Measurements from ENCODE around the gene RCOR2. TPM values are rescaled to one million over a fixed set of nuclear protein-coding genes. Genes with fewer than 3 reads are reported as not detected.
"Not testable (repeated sequence)": the region's sequence is repeated elsewhere in the genome, so short reads cannot be mapped to it uniquely, and the experiment has no call there.

Gene RCOR2
- under 1 TPM in 1 of 2 donors, not detected in 1; 0.32 TPM for total RNA-seq

- peak; percentile 58 for ATAC-seq (replicated peaks)
- H3K4me3 Mint-ChIP-seq = peak within 1 kb of the TSS; percentile 67
- H3K27me3 Mint-ChIP-seq = no peaks in the 10 kb centered on the region
Observed at GRCh38 chr11:63916837-63917691, at the start of gene RCOR2. TSS of gene RCOR2 (minus strand) at chr11:63917164. CDS start at chr11:63916456, 708 bp downstream.

DNA sequence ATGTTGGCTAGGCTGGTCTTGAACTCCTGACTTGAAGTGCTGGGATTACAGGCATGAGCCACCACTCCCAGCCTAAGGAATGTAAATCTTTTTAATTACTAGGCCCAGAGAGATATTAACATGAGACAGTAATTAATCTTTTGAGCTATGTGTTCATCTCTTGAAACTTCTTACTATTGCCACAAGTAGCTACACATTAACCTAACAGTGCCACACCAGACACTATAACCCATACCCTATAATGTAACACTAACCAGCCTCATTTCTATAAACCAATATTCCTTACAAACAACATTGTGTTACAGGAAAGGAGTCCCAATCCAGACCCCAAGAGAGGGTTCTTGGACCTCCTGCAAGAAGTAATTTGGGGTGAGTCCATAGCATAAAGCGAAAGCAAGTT lies 49.5 kb upstream of the RCOR2 start:
- Mint-ChIP-seq H3K4me3 (no peak overlapping the region), H3K27ac (no peak overlapping the region), H3K27me3 (peaks cover 3% of the 10 kb centered on the region), H3K36me3 (ENCODE audit: low read depth) (no peaks in the 10 kb centered on the region), H3K4me1 (no peaks in the 10 kb centered on the region), H3K9me3 (no peaks in the 10 kb centered on the region)
- ATAC-seq (replicated peaks) = no peak

More at GRCh38 chr11:63916837-63917691, at the start of gene RCOR2:
- H3K27ac Mint-ChIP-seq = no peak within 1 kb of the TSS
- H3K4me1 Mint-ChIP-seq = peaks cover 5% of the 10 kb centered on the region
- H3K36me3 Mint-ChIP-seq (ENCODE audit: low read depth) = no peaks in the 10 kb centered on the region
- no peaks in the 10 kb centered on the region for H3K9me3 Mint-ChIP-seq

DNA sequence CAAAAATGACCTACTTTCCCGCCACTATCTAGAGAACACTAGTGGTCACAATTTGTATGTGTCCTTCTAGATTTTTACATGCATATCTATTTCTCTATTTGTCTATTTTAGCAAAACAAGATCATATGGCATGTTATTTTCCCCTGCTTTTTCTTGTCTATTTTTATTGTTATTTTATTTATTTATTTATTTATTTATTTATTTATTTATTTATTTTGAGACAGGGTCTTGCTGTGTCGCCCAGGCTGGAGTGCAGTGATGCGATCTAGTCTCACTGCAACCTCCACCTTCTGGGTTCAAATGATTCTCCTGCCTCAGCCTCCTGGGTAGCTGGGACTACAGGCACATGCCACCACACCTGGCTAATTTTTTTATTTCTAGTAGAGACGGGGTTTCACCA lies 46.9 kb upstream of the RCOR2 start:
- H3K27me3 Mint-ChIP-seq; H3K27ac Mint-ChIP-seq; H3K9me3 Mint-ChIP-seq; H3K4me3 Mint-ChIP-seq; H3K36me3 Mint-ChIP-seq (ENCODE audit: low read depth); ATAC-seq (replicated peaks); H3K4me1 Mint-ChIP-seq: not testable (repeated sequence)

GRCh38 chr11:63961608-63962412 lies 44.8 kb upstream of the RCOR2 start:
- H3K27ac Mint-ChIP-seq = peak overlapping the region; percentile 39

DNA sequence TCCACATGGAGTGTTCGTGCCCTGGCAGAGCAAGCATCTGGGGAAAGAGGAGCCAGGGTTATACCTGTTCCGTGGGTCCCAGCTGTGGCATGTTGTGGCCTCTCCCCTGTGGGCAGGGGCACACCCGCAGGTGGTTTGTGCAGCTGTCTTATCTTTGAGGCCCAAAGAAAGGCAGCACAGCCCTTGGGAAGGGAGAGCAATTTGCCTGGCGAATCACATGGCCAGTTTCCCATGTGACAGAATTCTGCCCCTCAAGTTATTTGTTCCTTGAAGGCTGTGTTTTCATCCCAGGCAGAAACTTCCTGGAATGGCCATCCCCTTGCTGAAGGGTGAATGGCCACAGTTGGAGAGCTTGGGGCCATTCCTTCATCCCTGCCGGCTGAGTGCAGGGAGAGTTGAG lies 41.0 kb upstream of the RCOR2 start:
- H3K4me1 Mint-ChIP-seq = no peaks in the 10 kb centered on the region
- ATAC-seq (replicated peaks) = no peak
- H3K27ac Mint-ChIP-seq = no peak overlapping the region
- H3K36me3 Mint-ChIP-seq (ENCODE audit: low read depth) = peaks cover 33% of the 10 kb centered on the region
- H3K4me3 Mint-ChIP-seq = no peak overlapping the region
- no peaks in the 10 kb centered on the region for H3K27me3 Mint-ChIP-seq
- no peaks in the 10 kb centered on the region for H3K9me3 Mint-ChIP-seq

More at GRCh38 chr11:63961608-63962412, 44.8 kb upstream of the RCOR2 start:
- ATAC-seq (replicated peaks) = peak; percentile 60
- Mint-ChIP-seq H3K4me3 (peak overlapping the region; percentile 32), H3K36me3 (ENCODE audit: low read depth) (no peaks in the 10 kb centered on the region), H3K9me3 (no peaks in the 10 kb centered on the region), H3K27me3 (no peaks in the 10 kb centered on the region), H3K4me1 (no peaks in the 10 kb centered on the region)

DNA sequence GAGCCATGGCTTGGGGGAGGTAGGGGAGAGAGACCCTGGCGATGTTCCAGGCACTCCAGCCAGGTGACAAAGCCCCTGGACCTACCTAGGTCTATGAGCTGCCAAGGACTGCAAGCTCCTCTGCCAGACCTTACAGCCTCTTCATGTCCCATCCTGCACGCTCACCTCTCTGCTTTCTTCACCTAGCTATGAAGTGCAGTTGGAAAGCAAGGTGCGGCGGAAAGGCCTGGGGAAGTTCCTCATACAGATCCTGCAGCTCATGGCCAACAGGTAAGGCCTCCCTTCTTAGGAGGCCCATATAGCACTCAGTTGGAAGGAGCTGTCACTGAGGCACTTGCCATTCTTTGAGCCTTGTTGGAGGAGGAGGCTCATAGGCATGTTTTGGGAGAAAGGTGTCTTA lies 35.6 kb upstream of the RCOR2 start:
- H3K4me1 Mint-ChIP-seq = peaks cover 14% of the 10 kb centered on the region

GRCh38 chr11:63951779-63952536 lies 35.0 kb upstream of the RCOR2 start:
- Mint-ChIP-seq H3K36me3 (ENCODE audit: low read depth) (peaks cover 69% of the 10 kb centered on the region), H3K4me3 (peak overlapping the region; percentile 20), H3K4me1 (peaks cover 14% of the 10 kb centered on the region), H3K27me3 (no peaks in the 10 kb centered on the region), H3K27ac (peak overlapping the region; percentile 31), H3K9me3 (no peaks in the 10 kb centered on the region)
- peak; percentile 78 for ATAC-seq (replicated peaks)

More for the DNA sequence above, 35.6 kb upstream of the RCOR2 start:
- Mint-ChIP-seq H3K9me3 (no peaks in the 10 kb centered on the region), H3K27ac (peak overlapping the region; percentile 31), H3K4me3 (no peak overlapping the region), H3K27me3 (no peaks in the 10 kb centered on the region), H3K36me3 (ENCODE audit: low read depth) (peaks cover 62% of the 10 kb centered on the region)
- no peak for ATAC-seq (replicated peaks)

DNA sequence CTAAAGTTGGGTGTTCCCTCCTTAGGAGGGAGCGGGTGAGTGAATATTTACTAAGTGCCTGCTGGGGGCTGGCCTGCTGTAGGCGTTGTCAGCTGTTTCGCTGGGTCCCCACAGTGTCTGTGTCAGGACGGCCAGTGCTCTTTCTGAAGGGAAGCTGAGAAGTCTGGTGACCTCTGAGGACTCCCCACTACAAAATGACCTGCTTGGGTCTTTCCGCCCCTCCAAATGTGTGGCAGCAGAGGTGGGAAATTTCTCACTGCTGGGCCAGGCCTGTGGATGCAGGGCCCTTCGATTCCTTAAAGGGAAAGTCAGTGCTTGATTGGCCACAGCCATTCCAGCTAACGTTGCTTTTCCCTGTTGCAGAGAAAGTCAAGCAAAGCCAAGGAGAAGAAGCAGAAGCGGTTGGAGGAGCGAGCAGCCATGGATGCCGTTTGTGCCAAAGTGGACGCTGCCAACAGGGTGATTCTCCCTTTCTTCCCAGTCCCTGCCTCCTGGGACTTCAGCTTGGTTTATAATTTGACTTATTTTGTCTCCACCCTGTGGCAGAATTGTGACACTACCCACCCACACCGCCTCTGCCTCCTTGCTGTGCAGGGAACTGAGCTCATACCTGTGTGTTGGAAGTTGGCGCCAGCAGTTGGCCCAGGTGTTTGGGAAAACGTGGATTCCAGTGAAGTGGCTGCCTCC lies 28.7 kb upstream of the RCOR2 start:
- Mint-ChIP-seq H3K27me3 (no peaks in the 10 kb centered on the region), H3K9me3 (no peaks in the 10 kb centered on the region), H3K36me3 (ENCODE audit: low read depth) (peaks cover 31% of the 10 kb centered on the region), H3K4me1 (peaks cover 1% of the 10 kb centered on the region), H3K4me3 (no peak overlapping the region), H3K27ac (no peak overlapping the region)
- peak; percentile 75 for ATAC-seq (replicated peaks)

DNA sequence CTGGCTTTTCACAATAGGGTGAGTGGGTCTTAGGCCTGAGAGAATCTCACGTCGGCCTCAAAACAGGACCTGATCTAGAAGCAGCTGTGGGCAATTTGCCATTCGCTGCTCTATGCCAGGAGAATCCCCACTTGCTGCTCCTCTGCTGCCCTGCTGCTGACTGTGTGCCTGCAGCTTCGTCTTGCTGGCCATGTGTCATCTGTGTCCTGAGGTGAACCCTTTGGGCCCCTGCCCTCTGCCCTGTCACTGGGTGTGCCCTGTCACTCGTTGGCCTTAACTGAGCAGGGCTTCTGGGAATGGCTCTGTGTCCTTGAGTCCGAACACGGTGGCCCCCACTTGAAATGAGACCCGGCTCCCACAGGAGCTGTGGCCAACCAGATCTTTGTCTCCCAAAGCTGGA lies 28.0 kb upstream of the RCOR2 start:
- no peak for ATAC-seq (replicated peaks)
- Mint-ChIP-seq H3K4me3 (no peak overlapping the region), H3K36me3 (ENCODE audit: low read depth) (peaks cover 29% of the 10 kb centered on the region), H3K4me1 (no peaks in the 10 kb centered on the region), H3K9me3 (no peaks in the 10 kb centered on the region), H3K27ac (no peak overlapping the region), H3K27me3 (no peaks in the 10 kb centered on the region)

DNA sequence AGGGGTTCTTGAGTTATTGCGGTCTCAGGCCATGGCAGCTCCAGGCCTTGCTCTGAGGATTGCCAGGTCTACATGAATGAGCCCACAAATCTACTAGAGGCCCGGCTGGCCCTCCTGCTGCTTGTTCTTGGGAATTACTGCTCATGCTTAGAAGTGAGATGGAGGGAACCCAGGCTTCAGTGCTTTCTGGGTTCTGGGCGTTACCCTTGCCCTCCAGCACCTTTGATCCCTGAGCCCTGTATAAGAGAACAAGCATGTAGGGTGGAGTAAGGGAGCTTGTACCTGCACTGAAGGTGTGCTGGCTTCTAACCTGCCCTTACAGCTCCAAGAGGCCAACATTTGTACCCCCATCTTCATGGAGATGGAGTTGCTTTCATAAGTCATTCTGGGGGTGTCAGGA lies 25.8 kb upstream of the RCOR2 start:
- Mint-ChIP-seq H3K9me3 (no peaks in the 10 kb centered on the region), H3K36me3 (ENCODE audit: low read depth) (peaks cover 23% of the 10 kb centered on the region), H3K27ac (no peak overlapping the region), H3K27me3 (no peaks in the 10 kb centered on the region), H3K4me3 (no peak overlapping the region), H3K4me1 (peaks cover 10% of the 10 kb centered on the region)
- ATAC-seq (replicated peaks) = no peak

- H3K4me3 Mint-ChIP-seq = no peak overlapping the region
- no peak overlapping the region for H3K27ac Mint-ChIP-seq
- H3K4me1 Mint-ChIP-seq = peaks cover 10% of the 10 kb centered on the region
- ATAC-seq (replicated peaks) = no peak
- peaks cover 14% of the 10 kb centered on the region for H3K36me3 Mint-ChIP-seq (ENCODE audit: low read depth)
- no peaks in the 10 kb centered on the region for H3K27me3 Mint-ChIP-seq
- no peaks in the 10 kb centered on the region for H3K9me3 Mint-ChIP-seq
Observed at GRCh38 chr11:63941901-63942300, 24.9 kb upstream of the RCOR2 start.

- Mint-ChIP-seq H3K9me3 (no peaks in the 10 kb centered on the region), H3K27me3 (no peaks in the 10 kb centered on the region), H3K4me1 (peaks cover 10% of the 10 kb centered on the region), H3K36me3 (ENCODE audit: low read depth) (peaks cover 5% of the 10 kb centered on the region), H3K4me3 (peak overlapping the region; percentile 94), H3K27ac (no peak overlapping the region)
- ATAC-seq (replicated peaks) = no peak
Observed at GRCh38 chr11:63940786-63941185, 23.8 kb upstream of the RCOR2 start.

DNA sequence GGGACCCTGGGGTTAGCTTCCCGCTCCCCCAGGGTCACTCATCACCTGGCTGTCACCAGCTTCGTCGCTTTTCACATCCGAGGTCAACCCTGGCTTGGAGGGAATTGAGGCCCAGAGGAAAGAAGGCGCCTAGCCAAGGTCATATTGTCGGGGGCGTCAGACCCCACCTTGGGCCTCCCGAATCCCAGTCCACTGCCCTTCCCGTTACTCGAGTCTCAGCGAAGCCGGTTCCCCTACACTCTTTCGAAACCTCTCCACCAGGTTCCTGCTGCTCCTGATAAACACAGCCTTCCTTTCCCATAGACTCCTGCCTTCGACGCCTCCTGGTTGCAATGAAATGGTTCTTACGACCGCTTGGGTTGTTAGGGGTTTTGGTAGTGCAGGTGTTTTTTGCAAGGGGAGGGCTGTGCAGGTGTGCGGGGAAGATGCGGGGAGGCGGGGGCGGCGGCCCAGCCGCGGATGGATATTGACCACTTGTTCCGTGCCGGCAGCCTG lies 22.5 kb upstream of the RCOR2 start:
- Mint-ChIP-seq H3K27me3 (no peaks in the 10 kb centered on the region), H3K36me3 (ENCODE audit: low read depth) (peaks cover 5% of the 10 kb centered on the region), H3K4me1 (peaks cover 10% of the 10 kb centered on the region), H3K9me3 (no peaks in the 10 kb centered on the region), H3K4me3 (peak overlapping the region; percentile 94), H3K27ac (peak overlapping the region; percentile 94)
- no peak for ATAC-seq (replicated peaks)

Measured in activated T-helper 17 cell treated with anti-CD3 and anti-CD28 coated beads, Interleukin-2, amount 50 U/mL, for 72 hours (primary cell).